ENCODE results near the gene GLG1. TPM values are rescaled to one million over a fixed set of nuclear protein-coding genes. Genes with fewer than 3 reads are reported as not detected.

GLG1 gene
- polyA plus RNA-seq, 2 of the 4 experiments (the other 2 are of a cell fraction), result 51.9 to 90.6 TPM

GRCh38 chr16:74462361-74462760 lies 144.6 kb downstream of the GLG1 start (continued):
- TF ChIP-seq CTCF (IDR thresholded peaks at IDR 0.05) (no peak), TP53 (CRISPR knock-in tag; IDR thresholded peaks at IDR 0.05) (no peak)

GRCh38 chr16:74461826-74462225 lies 145.1 kb downstream of the GLG1 start:
- Histone ChIP-seq H3K27ac (no peak overlapping the region), H3K9me3 (no peaks in the 10 kb centered on the region), H3K4me2 (no peak overlapping the region), H3K4me3 (no peak overlapping the region), H3K4me1 (no peaks in the 10 kb centered on the region)
- FAIRE-seq (no peak), DNase-seq (ENCODE audit: low read depth in 1 of 2, low spot score in 1 of 2) (no peak), ATAC-seq (no peak)
- no peak for TF ChIP-seq ELK1 (IDR thresholded peaks at IDR 0.05; ENCODE audit: low read depth, low read length)
- no peak for TF ChIP-seq PBX3 (IDR thresholded peaks at IDR 0.05)
- TF ChIP-seq SREBF2 (IDR thresholded peaks at IDR 0.05), result no peak
- TF ChIP-seq MYC (IDR thresholded peaks at IDR 0.05; ENCODE audit: borderline replicate concordance, low read length), result no peak
- TF ChIP-seq RAD21 (conservative IDR thresholded peaks at IDR 0.05 in 1 of 2, IDR thresholded peaks at IDR 0.05 in 1 of 2), result no peak
- no peak for TF ChIP-seq TP53 (CRISPR knock-in tag; IDR thresholded peaks at IDR 0.05)
- no peak for TF ChIP-seq HOXB13 (CRISPR knock-in tag; IDR thresholded peaks at IDR 0.05; ENCODE audit: low read depth)
- no peak for TF ChIP-seq CHD2 (IDR thresholded peaks at IDR 0.05; ENCODE audit: low read length, partially characterized antibody)
- TF ChIP-seq MAFK (IDR thresholded peaks at IDR 0.05; ENCODE audit: partially characterized antibody), result no peak
- TF ChIP-seq HMGXB4 (CRISPR knock-in tag; IDR thresholded peaks at IDR 0.05; ENCODE audit: borderline replicate concordance), result no peak
- TF ChIP-seq NPAS2 (CRISPR knock-in tag; IDR thresholded peaks at IDR 0.05; ENCODE audit: borderline replicate concordance), result no peak
- TF ChIP-seq EHMT2 (IDR thresholded peaks at IDR 0.05; ENCODE audit: low read depth), result no peak
- 95% methylated on average over 9 of the region's 9 CpGs for WGBS (ENCODE audit: missing lambda C conversion rate)
- POLR2A ChIA-PET, result no interaction called here
- CTCF ChIA-PET, result no interaction called here

GRCh38 chr16:74460542-74460941 lies 146.4 kb downstream of the GLG1 start:
- no peaks in the 10 kb centered on the region for H3K9me3 ChIP-seq
- no peaks in the 10 kb centered on the region; the same call in 2 of the 3 replicates for H3K4me1 ChIP-seq
- no peak overlapping the region for H3K27ac ChIP-seq
- no peak overlapping the region for H3K4me3 ChIP-seq
- DNase-seq (ENCODE audit: low read depth in 1 of 2, low spot score in 1 of 2) (no peak), ATAC-seq (no peak), FAIRE-seq (no peak)
- 92% methylated on average over 7 of the region's 7 CpGs for WGBS (ENCODE audit: missing lambda C conversion rate)
- ChIA-PET CTCF (interaction anchor here (0.8 kb wide), 1 partner anchor 14 kb away, joined by 3 read pairs; no protein-coding TSS in a partner anchor), POLR2A (no interaction called here)
- no peak overlapping the region for H3K4me2 ChIP-seq
- TF ChIP-seq ZNF302 (CRISPR knock-in tag; IDR thresholded peaks at IDR 0.05), result no peak
- TF ChIP-seq PBX3 (IDR thresholded peaks at IDR 0.05), result no peak
- TF ChIP-seq RFX5 (IDR thresholded peaks at IDR 0.05), result no peak
- no peak for TF ChIP-seq ELK1 (IDR thresholded peaks at IDR 0.05; ENCODE audit: low read depth, low read length)
- no peak for TF ChIP-seq RAD21 (conservative IDR thresholded peaks at IDR 0.05 in 1 of 2, IDR thresholded peaks at IDR 0.05 in 1 of 2)
- no peak for TF ChIP-seq CBX2 (IDR thresholded peaks at IDR 0.05; ENCODE audit: borderline replicate concordance, low read depth)
- no peak for TF ChIP-seq BCL3 (IDR thresholded peaks at IDR 0.05)
- no peak for TF ChIP-seq ZC3H11A (IDR thresholded peaks at IDR 0.05)
- no peak for TF ChIP-seq EHMT2 (IDR thresholded peaks at IDR 0.05; ENCODE audit: low read depth)
- no peak for TF ChIP-seq SREBF2 (IDR thresholded peaks at IDR 0.05)
- TF ChIP-seq MAZ (IDR thresholded peaks at IDR 0.05; ENCODE audit: borderline replicate concordance, low read depth, low read length), result no peak
- TF ChIP-seq FOSB (CRISPR knock-in tag; IDR thresholded peaks at IDR 0.05), result no peak
- TF ChIP-seq TP53 (CRISPR knock-in tag; IDR thresholded peaks at IDR 0.05), result no peak
- no peak for TF ChIP-seq TFCP2L1 (CRISPR knock-in tag; IDR thresholded peaks at IDR 0.05)
- no peak for TF ChIP-seq NR3C1 (IDR thresholded peaks at IDR 0.05)
- no peak for TF ChIP-seq MAFK (IDR thresholded peaks at IDR 0.05; ENCODE audit: partially characterized antibody)
- no peak for TF ChIP-seq RARB (CRISPR knock-in tag; IDR thresholded peaks at IDR 0.05)
- no peak for TF ChIP-seq EHF (CRISPR knock-in tag; IDR thresholded peaks at IDR 0.05)

Data from A549 (cell line).